HepG2 (cell line): ENCODE data around the gene LYST. TPM values are rescaled to one million over a fixed set of nuclear protein-coding genes. Genes with fewer than 3 reads are reported as not detected.

Experiments
- ATAC-seq: fragments of 200-7000 bp; cut with Tn5 transposase; 3 replicates; pipeline ENCODE4 v1.9.1; 2020; ENCODE audit warnings: mild to moderate bottlenecking, moderate library complexity
- BruUV-seq: library from RNA; stranded (reverse); fragments of 400-500 nt; replicated peaks from 2 replicates; lab custom pipeline; 2021; lab: Mats Ljungman, UMichigan
- CTCF ChIA-PET: fragments of 300-600 bp; formaldehyde crosslinking; extraction: SDS; loops from one replicate; lab custom pipeline; 2021; ENCODE audit warnings: low total read pairs, inconsistent platforms, low intra/inter-chr PET ratio; lab: Yijun Ruan, JAX
- POLR2A ChIA-PET: fragments of 350-600 bp; sonication (Branson Sonifier 250); formaldehyde crosslinking; loops from one replicate; lab custom pipeline; 2020; ENCODE audit warnings: antibody characterized with exemption, inconsistent platforms; lab: Yijun Ruan, JAX
- DNase-seq: peaks from one replicate; pipeline ENCODE4 v3.0.0-alpha.2; 2015; ENCODE audit warnings: low spot score
- FAIRE-seq: peaks from 3 replicates; lab custom pipeline; 2011; peaks lifted over from hg19 to GRCh38; lab: Jason Lieb, UNC
- H2AFZ ChIP-seq: one replicate; pipeline ENCODE4 v1.6.1; 2011; ENCODE audit warnings: low read length, inconsistent platforms
- H3K27ac ChIP-seq: fragments of 300-600 bp; 3 replicates; pipeline ENCODE4 v1.8.0; 2011; ENCODE audit warnings: mixed run types, mild to moderate bottlenecking, mixed read lengths, low read length, inconsistent platforms; ENCODE audit not compliant: insufficient read depth; ENCODE audit errors: extremely low read length
- H3K27me3 ChIP-seq, 2 experiments: fragments of 200-600 bp in 1 of 2; 2 replicates in 1 of 2; 3 replicates in 1 of 2; pipeline versions ENCODE4 v1.6.0 to v1.8.0; 2011; ENCODE audit warnings: low read length in 2 of 2, mild to moderate bottlenecking in 2 of 2, moderate library complexity in 2 of 2, inconsistent platforms in 1 of 2; ENCODE audit not compliant: insufficient read depth in 2 of 2, control insufficient read depth in 1 of 2
- H3K36me3 ChIP-seq, 2 experiments: fragments of 200-600 bp in 1 of 2; replicated peaks in 1 of 2; 2 replicates in 1 of 2; 3 replicates in 1 of 2; pipeline versions ENCODE4 v1.5.1 to v1.8.0; 2011; ENCODE audit warnings: low read length in 2 of 2, inconsistent platforms in 1 of 2; ENCODE audit not compliant: insufficient read depth in 2 of 2, control insufficient read depth in 1 of 2
- H3K4me1 ChIP-seq: 2 replicates; pipeline ENCODE4 v1.5.1; 2012; ENCODE audit warnings: low read length, inconsistent platforms; ENCODE audit not compliant: insufficient read depth
- H3K4me2 ChIP-seq: 2 replicates; pipeline ENCODE4 v1.6.0; 2011; ENCODE audit warnings: low read depth, low read length, inconsistent platforms
- H3K4me3 ChIP-seq, 3 experiments: fragments of 200-600 bp in 1 of 3; sonication (generic), shearing (Covaris generic) in 1 of 3; replicated peaks in 1 of 3; 2 replicates each; pipeline ENCODE4 v1.5.1; 2011 to 2016; ENCODE audit warnings: low read length in 3 of 3, inconsistent platforms in 2 of 3, low read depth in 2 of 3, mild to moderate bottlenecking in 2 of 3, control low read depth in 1 of 3, mixed read lengths in 1 of 3; ENCODE audit not compliant: insufficient read depth in 1 of 3
- H3K79me2 ChIP-seq: one replicate; pipeline ENCODE4 v1.6.1; 2011; ENCODE audit warnings: low read length, inconsistent platforms; ENCODE audit not compliant: insufficient read depth
- H3K9ac ChIP-seq: 2 replicates; pipeline ENCODE4 v1.6.0; 2011; ENCODE audit warnings: mild to moderate bottlenecking, low read depth, low read length, inconsistent platforms; ENCODE audit not compliant: insufficient read depth
- H3K9me3 ChIP-seq: 2 replicates; pipeline ENCODE4 v1.5.1; 2012; ENCODE audit warnings: mild to moderate bottlenecking, low read length
- H4K20me1 ChIP-seq: 2 replicates; pipeline ENCODE4 v1.6.0; 2011; ENCODE audit warnings: inconsistent platforms, mild to moderate bottlenecking, low read length, moderate library complexity; ENCODE audit not compliant: insufficient read depth
- ATAD3A ChIP-seq: sonication (generic); formaldehyde crosslinking; IDR thresholded peaks from 2 replicates; pipeline ENCODE4 v1.4.0; 2020; ENCODE audit warnings: missing genetic modification reagents
- CREB1 ChIP-seq, 2 experiments: fragments of 450-650 bp in 1 of 2; IDR thresholded peaks; 2 replicates each; pipeline ENCODE4 v1.6.1; 2016 to 2017; ENCODE audit warnings: control low read depth in 1 of 2, mild to moderate bottlenecking in 1 of 2, missing compliant biosample characterization in 1 of 2, missing genetic modification characterization in 1 of 2
- CTCF ChIP-seq: sonication (generic); formaldehyde crosslinking; IDR thresholded peaks from 2 replicates; pipeline ENCODE4 v1.5.0; 2020; ENCODE audit warnings: mild to moderate bottlenecking, missing genetic modification reagents, moderate library complexity
- JDP2 ChIP-seq: sonication (generic); formaldehyde crosslinking; IDR thresholded peaks from 2 replicates; pipeline ENCODE4 v1.8.1; 2022; ENCODE audit warnings: missing genetic modification reagents, borderline replicate concordance
- KLF12 ChIP-seq: sonication (generic); formaldehyde crosslinking; IDR thresholded peaks from 2 replicates; pipeline ENCODE4 v1.4.0; 2020; ENCODE audit warnings: missing genetic modification reagents, borderline replicate concordance
- MAFG ChIP-seq: sonication (generic); formaldehyde crosslinking; IDR thresholded peaks from 2 replicates; pipeline ENCODE4 v1.5.1; 2020; ENCODE audit warnings: mild to moderate bottlenecking, missing genetic modification reagents
- MYPOP ChIP-seq: sonication (generic); formaldehyde crosslinking; IDR thresholded peaks from 2 replicates; pipeline ENCODE4 v1.8.1; 2023; ENCODE audit warnings: mild to moderate bottlenecking, moderate library complexity, missing genetic modification reagents
- NR2F6 ChIP-seq, 2 experiments: IDR thresholded peaks; 2 replicates each; pipeline ENCODE4 v1.6.1; 2016; ENCODE audit warnings: antibody characterized with exemption in 1 of 2, mild to moderate bottlenecking in 1 of 2
- PBX2 ChIP-seq: IDR thresholded peaks from 2 replicates; pipeline ENCODE4 v1.6.1; 2016; ENCODE audit warnings: control low read depth
- TEAD2 ChIP-seq: sonication (generic); formaldehyde crosslinking; IDR thresholded peaks from 2 replicates; pipeline ENCODE4 v1.9.0; 2021; ENCODE audit warnings: missing genetic modification reagents
- XBP1 ChIP-seq: sonication (generic); formaldehyde crosslinking; IDR thresholded peaks from 2 replicates; pipeline ENCODE4 v1.5.0; 2020; ENCODE audit warnings: missing genetic modification reagents
- ZBTB38 ChIP-seq: sonication (generic); formaldehyde crosslinking; IDR thresholded peaks from 2 replicates; pipeline ENCODE4 v1.5.1; 2020; ENCODE audit warnings: mild to moderate bottlenecking, missing genetic modification reagents
- ZNF143 ChIP-seq: sonication (generic); formaldehyde crosslinking; IDR thresholded peaks from 2 replicates; pipeline ENCODE4 v1.4.0; 2020; ENCODE audit warnings: missing genetic modification reagents
- ZNF207 ChIP-seq: fragments of 450-650 bp; IDR thresholded peaks from 2 replicates; pipeline ENCODE4 v1.6.1; 2016; ENCODE audit warnings: antibody characterized with exemption, borderline replicate concordance
- ZNF264 ChIP-seq: sonication (generic); formaldehyde crosslinking; IDR thresholded peaks from 2 replicates; pipeline ENCODE4 v1.4.0; 2020; ENCODE audit warnings: missing genetic modification reagents
- ZNF367 ChIP-seq: sonication (generic); formaldehyde crosslinking; IDR thresholded peaks from 2 replicates; pipeline ENCODE4 v1.4.0; 2020; ENCODE audit warnings: missing genetic modification reagents, borderline replicate concordance
- ZNF383 ChIP-seq: sonication (generic); formaldehyde crosslinking; IDR thresholded peaks from 2 replicates; pipeline ENCODE4 v1.4.0; 2020; ENCODE audit warnings: missing genetic modification reagents, mild to moderate bottlenecking, borderline replicate concordance
- ZNF556 ChIP-seq: sonication (generic); formaldehyde crosslinking; IDR thresholded peaks from 2 replicates; pipeline ENCODE4 v1.4.0; 2020; ENCODE audit warnings: mild to moderate bottlenecking, missing genetic modification reagents, borderline replicate concordance
- ZNF891 ChIP-seq: sonication (generic); formaldehyde crosslinking; IDR thresholded peaks from 2 replicates; pipeline ENCODE4 v1.5.0; 2020; ENCODE audit warnings: mild to moderate bottlenecking, missing genetic modification reagents
- ZSCAN30 ChIP-seq: sonication (generic); formaldehyde crosslinking; IDR thresholded peaks from 2 replicates; pipeline ENCODE4 v1.5.0; 2020; ENCODE audit warnings: mild to moderate bottlenecking, missing genetic modification reagents
- ZUFSP ChIP-seq: sonication (generic); formaldehyde crosslinking; IDR thresholded peaks from 2 replicates; pipeline ENCODE4 v1.9.0; 2021; ENCODE audit warnings: missing genetic modification reagents, mild to moderate bottlenecking, borderline replicate concordance
- WGBS: methylation state at CpG from one replicate; pipeline ENCODE4 v1.1.6; 2017; ENCODE audit warnings: low lambda C conversion rate; 5-methylcytosine and 5-hydroxymethylcytosine counted together
- in situ Hi-C: cut with HindIII; loops from 2 replicates; pipeline ENCODE4 v1.10.0; 2017; ENCODE audit warnings: low pct_unique_long_range_greater_than_20kb; ENCODE audit not compliant: extremely low pct_ligation_motif_present
- intact Hi-C: fragments of 100-400 bp; cut with micrococcal nuclease; formaldehyde crosslinking; loops from one replicate; pipeline ENCODE4 v1.10.0; 2022; ENCODE audit not compliant: unreplicated experiment
- polyA plus RNA-seq, 8 experiments: library from polyadenylated mRNA; depleted of rRNA in 3 of 8; stranded (reverse) in 7 of 8; unstranded in 1 of 8; fragments of >200 nt; fragmentation: Illumina TruSeq in 4 of 8; extraction: Trizol in 4 of 8; gene quantifications; 2 replicates each; pipeline versions ENCODE4 v1.2.1 to v1.2.3, GENCODE V29; 2011 to 2016; ENCODE audit warnings: low read depth in 4 of 8, missing spikeins in 1 of 8, mixed read lengths in 1 of 8; ENCODE audit not compliant: insufficient read depth in 1 of 8
- total RNA-seq, 5 experiments: library from RNA; depleted of rRNA; stranded (reverse); fragments of >200 nt; fragmentation: Illumina TruSeq; extraction: Trizol; gene quantifications; 2 replicates each; pipeline ENCODE4 v1.2.3, GENCODE V29; 2016; ENCODE audit warnings: low read depth in 1 of 5

The LYST gene
- total and polyA plus RNA-seq, 2 of the 13 experiments (the other 11 are each of a cell fraction or from before 2014, with no cell fraction given), result 0.91 to 2.5 TPM

GRCh38 chr1:235631816-235632215 is 234.9 kb downstream of the LYST start:
- no peak overlapping the region for H3K27ac ChIP-seq
- H3K4me2 ChIP-seq, result no peak overlapping the region
- H3K27me3 ChIP-seq, result no peaks in the 10 kb centered on the region
- H3K4me3 ChIP-seq, result no peak overlapping the region
- peak; percentile 30 for FAIRE-seq
- ChIA-PET CTCF (no interaction called here), POLR2A (interaction anchor here (1.0 kb wide), 1 partner anchor 14 kb away, joined by 3 read pairs; no protein-coding TSS in a partner anchor)
- 92% methylated on average over 7 of the region's 7 CpGs for WGBS
- no TSS peak for BruUV-seq
- intact Hi-C loops (no loop called here), in situ Hi-C loops (no loop called here)
- ATAC-seq, result peak; percentile 43
- no peak overlapping the region for H3K9ac ChIP-seq
- DNase-seq, result no peak
- H3K79me2 ChIP-seq, result peaks cover 62% of the 10 kb centered on the region
- no peak overlapping the region for H2AFZ ChIP-seq
- H3K36me3 ChIP-seq, result no peaks in the 10 kb centered on the region; a peak in 1 of 5 replicates
- H4K20me1 ChIP-seq, result peaks cover 42% of the 10 kb centered on the region
- H3K4me1 ChIP-seq, result peaks cover 28% of the 10 kb centered on the region
- no peaks in the 10 kb centered on the region for H3K9me3 ChIP-seq
- TF ChIP-seq ZSCAN30 (CRISPR knock-in tag), result no peak
- TF ChIP-seq ZNF207, result no peak
- TF ChIP-seq CREB1 (IDR thresholded peaks at IDR 0.05), result no peak
- no peak for TF ChIP-seq CREB1 (CRISPR knock-in tag; IDR thresholded peaks at IDR 0.05)
- no peak for TF ChIP-seq JDP2 (CRISPR knock-in tag)
- no peak for TF ChIP-seq ZNF143 (CRISPR knock-in tag)
- peak; percentile 22; the same call in 1 of the 2 replicates for TF ChIP-seq ZBTB38 (CRISPR knock-in tag)
- no peak for TF ChIP-seq MAFG (CRISPR knock-in tag)
- TF ChIP-seq CTCF (CRISPR knock-in tag), result peak; percentile 33; the same call in 1 of the 2 replicates
- TF ChIP-seq ZNF264 (CRISPR knock-in tag), result no peak
- no peak for TF ChIP-seq KLF12 (CRISPR knock-in tag)
- peak; percentile 22; the same call in 1 of the 2 replicates for TF ChIP-seq NR2F6 (IDR thresholded peaks at IDR 0.05)
- TF ChIP-seq NR2F6 (CRISPR knock-in tag; IDR thresholded peaks at IDR 0.05), result no peak
- TF ChIP-seq ZNF383 (CRISPR knock-in tag), result no peak
- no peak for TF ChIP-seq ZNF891
- TF ChIP-seq XBP1 (CRISPR knock-in tag), result no peak
- TF ChIP-seq TEAD2 (CRISPR knock-in tag), result no peak
- no peak for TF ChIP-seq MYPOP (CRISPR knock-in tag)
- TF ChIP-seq ZNF367, result no peak
- no peak for TF ChIP-seq ZNF556 (CRISPR knock-in tag)
- TF ChIP-seq ATAD3A (CRISPR knock-in tag), result no peak
- no peak for TF ChIP-seq PBX2
- TF ChIP-seq ZUFSP (CRISPR knock-in tag), result no peak
